IMR-90 (cell line): ENCODE data around the gene CAMKMT. TPM values are rescaled to one million over a fixed set of nuclear protein-coding genes. Genes with fewer than 3 reads are reported as not detected.

Experiments used
- ATAC-seq: fragments of 200-7000 bp; cut with Tn5 transposase; 2 replicates; pipeline ENCODE4 v1.9.1; 2020; ENCODE audit warnings: low read depth, mild to moderate bottlenecking, moderate library complexity
- BruUV-seq: library from RNA; stranded (reverse); fragments of 400-500 nt; replicated peaks from 2 replicates; lab custom pipeline; 2021; lab: Mats Ljungman, UMichigan
- CTCF ChIA-PET: fragments of 300-600 bp; formaldehyde crosslinking; extraction: SDS; loops from one replicate; lab custom pipeline; 2021; ENCODE audit warnings: antibody characterized with exemption; lab: Yijun Ruan, JAX
- POLR2A ChIA-PET: fragments of 300-600 bp; sonication (Branson Sonifier 250); formaldehyde crosslinking; loops from one replicate; lab custom pipeline; 2022; ENCODE audit warnings: antibody characterized with exemption; ENCODE audit not compliant: unreplicated experiment; lab: Charles Lee
- DNase-seq: peaks from one replicate; pipeline ENCODE4 v3.0.0; 2013
- H2AFZ ChIP-seq: replicated peaks from 2 replicates; pipeline ENCODE3; 2013; ENCODE audit warnings: low read length, mild to moderate bottlenecking; ENCODE audit not compliant: poor library complexity
- H2AK5ac ChIP-seq: 2 replicates; pipeline ENCODE4 v1.6.1; 2013; ENCODE audit warnings: low read depth, low read length, inconsistent platforms
- H2AK9ac ChIP-seq: replicated peaks from 2 replicates; pipeline ENCODE3; 2013; ENCODE audit warnings: mild to moderate bottlenecking, low read depth, low read length, moderate library complexity; ENCODE audit not compliant: poor library complexity
- H2BK120ac ChIP-seq: 2 replicates; pipeline ENCODE4 v1.6.1; 2013; ENCODE audit warnings: low read depth, low read length, inconsistent platforms
- H2BK15ac ChIP-seq: 3 replicates; pipeline ENCODE4 v1.6.1; 2013; ENCODE audit warnings: low read depth, low read length, inconsistent platforms
- H2BK20ac ChIP-seq: 2 replicates; pipeline ENCODE4 v1.6.1; 2013; ENCODE audit warnings: low read depth, mild to moderate bottlenecking, inconsistent platforms, low read length, moderate library complexity
- H2BK5ac ChIP-seq: 2 replicates; pipeline ENCODE4 v1.6.1; 2013; ENCODE audit warnings: mild to moderate bottlenecking, low read depth, low read length, inconsistent platforms; ENCODE audit not compliant: poor library complexity, severe bottlenecking
- H3K14ac ChIP-seq: replicated peaks from 2 replicates; pipeline ENCODE4 v1.6.1; 2013; ENCODE audit warnings: low read depth, low read length, inconsistent platforms
- H3K18ac ChIP-seq: 2 replicates; pipeline ENCODE4 v1.6.1; 2013; ENCODE audit warnings: low read depth, low read length, control low read depth
- H3K23ac ChIP-seq: 2 replicates; pipeline ENCODE4 v1.6.1; 2013; ENCODE audit warnings: low read depth, low read length, inconsistent platforms
- H3K27ac ChIP-seq: 2 replicates; pipeline ENCODE4 v1.5.1; 2013; ENCODE audit warnings: mild to moderate bottlenecking, control low read depth, low read length; ENCODE audit not compliant: insufficient read depth
- H3K27me3 ChIP-seq: 2 replicates; pipeline ENCODE4 v1.6.1; 2013; ENCODE audit warnings: low read length; ENCODE audit not compliant: control insufficient read depth, insufficient read depth
- H3K36me3 ChIP-seq: 2 replicates; pipeline ENCODE4 v1.6.1; 2013; ENCODE audit warnings: low read length, mixed read lengths; ENCODE audit not compliant: control insufficient read depth, insufficient read depth
- H3K4ac ChIP-seq: 2 replicates; pipeline ENCODE4 v1.6.1; 2013; ENCODE audit warnings: low read depth, low read length, inconsistent platforms
- H3K4me1 ChIP-seq: 2 replicates; pipeline ENCODE4 v1.6.1; 2013; ENCODE audit warnings: low read length, mixed read lengths; ENCODE audit not compliant: control insufficient read depth, insufficient read depth
- H3K4me2 ChIP-seq: 2 replicates; pipeline ENCODE4 v1.6.1; 2013; ENCODE audit warnings: low read depth, mild to moderate bottlenecking, control low read depth, low read length, moderate library complexity
- H3K4me3 ChIP-seq: 2 replicates; pipeline ENCODE4 v1.5.1; 2013; ENCODE audit warnings: low read depth, mild to moderate bottlenecking, control low read depth, low read length, moderate library complexity; ENCODE audit not compliant: insufficient read depth
- H3K56ac ChIP-seq: 2 replicates; pipeline ENCODE4 v1.6.1; 2013; ENCODE audit warnings: low read length, inconsistent platforms; ENCODE audit not compliant: insufficient read depth; ENCODE audit errors: extremely low read depth
- H3K79me1 ChIP-seq, 2 experiments: 2 replicates each; pipeline ENCODE4 v1.6.1; 2013; ENCODE audit warnings: low read length in 2 of 2, inconsistent platforms in 1 of 2, low read depth in 1 of 2
- H3K9ac ChIP-seq: 2 replicates; pipeline ENCODE4 v1.6.1; 2013; ENCODE audit warnings: low read depth, low read length, control low read depth
- H3K9me1 ChIP-seq: 2 replicates; pipeline ENCODE4 v1.6.1; 2013; ENCODE audit warnings: low read length, inconsistent platforms; ENCODE audit not compliant: insufficient read depth
- H3K9me3 ChIP-seq: 2 replicates; pipeline ENCODE4 v1.6.1; 2013; ENCODE audit warnings: low read length; ENCODE audit not compliant: control insufficient read depth, insufficient read depth
- H4K20me1 ChIP-seq: 2 replicates; pipeline ENCODE4 v1.6.1; 2013; ENCODE audit warnings: low read length, inconsistent platforms; ENCODE audit not compliant: insufficient read depth
- H4K5ac ChIP-seq: 2 replicates; pipeline ENCODE4 v1.6.1; 2013; ENCODE audit warnings: mild to moderate bottlenecking, low read depth, low read length, control low read depth
- H4K8ac ChIP-seq, 2 experiments: 2 replicates each; pipeline ENCODE4 v1.6.1; 2013; ENCODE audit warnings: low read depth in 2 of 2, low read length in 2 of 2, control low read depth in 1 of 2, inconsistent platforms in 1 of 2
- H4K91ac ChIP-seq: 2 replicates; pipeline ENCODE4 v1.6.1; 2013; ENCODE audit warnings: low read depth, low read length, inconsistent platforms; ENCODE audit not compliant: insufficient read depth
- BHLHE40 ChIP-seq: fragments of 150-350 bp; IDR thresholded peaks from 2 replicates; pipeline ENCODE4 v1.6.1; 2016; ENCODE audit warnings: mild to moderate bottlenecking, low read depth, low read length
- CEBPB ChIP-seq: IDR thresholded peaks from 2 replicates; pipeline ENCODE4 v1.6.1; 2012; ENCODE audit warnings: low read depth, low read length, improper control_type of control experiment
- CHD1 ChIP-seq: IDR thresholded peaks from 2 replicates; pipeline ENCODE4 v1.6.1; 2012; ENCODE audit warnings: low read depth, low read length, improper control_type of control experiment
- CTCF ChIP-seq: conservative IDR thresholded peaks from 2 replicates; pipeline ENCODE4 v1.5.1; 2012; ENCODE audit warnings: mild to moderate bottlenecking, low read depth, low read length, improper control_type of control experiment
- ELK1 ChIP-seq: fragments of 150-350 bp; IDR thresholded peaks from 2 replicates; pipeline ENCODE4 v1.6.1; 2016; ENCODE audit warnings: low read depth, mild to moderate bottlenecking, low read length, moderate library complexity, borderline replicate concordance
- FOS ChIP-seq: fragments of 150-350 bp; IDR thresholded peaks from 2 replicates; pipeline ENCODE4 v1.6.1; 2016; ENCODE audit warnings: low read depth, low read length
- MAFK ChIP-seq: IDR thresholded peaks from 2 replicates; pipeline ENCODE4 v1.6.1; 2012; ENCODE audit warnings: low read depth, low read length, improper control_type of control experiment
- MAZ ChIP-seq: IDR thresholded peaks from 2 replicates; pipeline ENCODE4 v1.6.1; 2012; ENCODE audit warnings: low read depth, mild to moderate bottlenecking, low read length, improper control_type of control experiment, moderate library complexity, borderline replicate concordance
- MXI1 ChIP-seq: IDR thresholded peaks from 2 replicates; pipeline ENCODE4 v1.6.1; 2012; ENCODE audit warnings: low read depth, mild to moderate bottlenecking, low read length, moderate library complexity, borderline replicate concordance
- NFE2L2 ChIP-seq: fragments of 150-350 bp; IDR thresholded peaks from 2 replicates; pipeline ENCODE4 v1.6.1; 2016; ENCODE audit warnings: low read depth, mild to moderate bottlenecking, low read length
- POLR2A ChIP-seq: IDR thresholded peaks from 2 replicates; pipeline ENCODE4 v1.6.1; 2012; ENCODE audit warnings: mild to moderate bottlenecking, low read depth, low read length
- RAD21 ChIP-seq: IDR thresholded peaks from 2 replicates; pipeline ENCODE4 v1.6.1; 2012; ENCODE audit warnings: low read length, improper control_type of control experiment
- RCOR1 ChIP-seq: IDR thresholded peaks from 2 replicates; pipeline ENCODE4 v1.6.1; 2012; ENCODE audit warnings: mild to moderate bottlenecking, low read length, improper control_type of control experiment; ENCODE audit not compliant: insufficient replicate concordance
- RFX5 ChIP-seq: IDR thresholded peaks from 2 replicates; pipeline ENCODE4 v1.8.0; 2012; ENCODE audit warnings: low read depth, mild to moderate bottlenecking, low read length, moderate library complexity
- SMC3 ChIP-seq: fragments of 150-350 bp; IDR thresholded peaks from 2 replicates; pipeline ENCODE4 v1.6.1; 2016; ENCODE audit warnings: low read depth, mild to moderate bottlenecking, antibody characterized with exemption, low read length, moderate library complexity
- WGBS, 2 experiments: methylation state at CpG; one replicate each; pipeline versions ENCODE4 v1.1.5 to v1.1.7; 2013; ENCODE audit warnings: missing lambda C conversion rate in 2 of 2; ENCODE audit not compliant: insufficient read length in 1 of 2; ENCODE audit errors: extremely low coverage in 2 of 2; 5-methylcytosine and 5-hydroxymethylcytosine counted together
- dilution Hi-C: fragments of 300-500 bp; cut with HindIII; formaldehyde crosslinking; loops from one replicate; pipeline ENCODE4 v1.14.3; 2018; ENCODE audit warnings: low sequenced_read_pairs; ENCODE audit not compliant: unreplicated experiment
- in situ Hi-C: fragments of 300-500 bp; cut with MboI; formaldehyde crosslinking; loops from 3 replicates; pipeline ENCODE4 v1.14.3; 2019; ENCODE audit warnings: low sequenced_read_pairs, inconsistent platforms, mixed read lengths
- intact Hi-C: fragments of 100-400 bp; cut with micrococcal nuclease; formaldehyde crosslinking; loops from 2 replicates; pipeline ENCODE4 v1.10.0; 2022
- polyA plus RNA-seq, 3 experiments: library from polyadenylated mRNA; depleted of rRNA; stranded (reverse); fragments of >200 nt; gene quantifications; 2 replicates each; pipeline ENCODE4 v1.2.3, GENCODE V29; 2012; ENCODE audit warnings: low replicate concordance in 1 of 3
- total RNA-seq: library from RNA; depleted of rRNA; stranded (reverse); fragments of >200 nt; gene quantifications from 2 replicates; pipeline ENCODE4 v1.2.3, GENCODE V29; 2012
- TF ChIP-seq, protein P1 (sequence below): fragments of 150-350 bp; IDR thresholded peaks from 2 replicates; pipeline ENCODE4 v1.6.1; 2017; ENCODE audit warnings: mild to moderate bottlenecking, antibody characterized with exemption, low read length, low read depth

CAMKMT gene
- total and polyA plus RNA-seq, 2 of the 4 experiments (the other 2 are of a cell fraction), result 4.4 to 6.8 TPM

DNA sequence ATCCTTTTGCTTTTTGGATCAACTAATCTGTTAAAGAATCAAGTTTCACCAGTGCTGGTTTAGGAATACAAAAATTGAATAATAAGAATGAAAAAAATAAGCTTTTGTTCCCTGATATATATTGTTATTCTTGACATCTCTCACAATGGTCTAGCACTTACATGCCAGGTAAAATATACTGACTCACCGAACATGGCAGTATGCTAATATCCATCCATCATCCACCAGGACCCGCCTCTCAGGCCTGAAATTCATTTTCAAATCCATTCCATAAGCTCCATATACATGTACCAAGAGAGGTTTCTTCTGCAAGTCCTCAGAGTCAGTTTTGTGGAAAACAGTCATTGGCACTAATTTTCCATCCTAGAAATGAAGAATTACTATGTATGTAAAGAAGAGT, 33.0 kb upstream of the CAMKMT start:
- Histone ChIP-seq H3K9ac (no peak overlapping the region), H2BK5ac (no peak overlapping the region), H3K36me3 (peaks cover 20% of the 10 kb centered on the region), H3K56ac (no peak overlapping the region), H4K91ac (no peak overlapping the region), H2BK120ac (no peak overlapping the region), H4K8ac (no peak overlapping the region), H3K9me3 (no peaks in the 10 kb centered on the region), H3K4me1 (peaks cover 14% of the 10 kb centered on the region), H3K14ac (no peak overlapping the region), H3K27me3 (no peaks in the 10 kb centered on the region), H4K5ac (no peak overlapping the region), H2AK5ac (no peak overlapping the region), H2AK9ac (no peak overlapping the region), H3K27ac (no peak overlapping the region), H3K4ac (no peak overlapping the region), H3K23ac (no peak overlapping the region), H2BK15ac (no peak overlapping the region), H3K9me1 (no peaks in the 10 kb centered on the region), H3K4me2 (no peak overlapping the region), H3K79me1 (no peaks in the 10 kb centered on the region; a peak in 2 of 4 replicates), H3K18ac (no peak overlapping the region), H2BK20ac (no peak overlapping the region), H2AFZ (no peak overlapping the region), H4K20me1 (peaks cover 3% of the 10 kb centered on the region; the same call in 1 of the 2 replicates), H3K4me3 (no peak overlapping the region)
- CTCF ChIA-PET, result no interaction called here
- intact Hi-C loops (no loop called here), in situ Hi-C loops (no loop called here), dilution Hi-C loops (no loop called here)
- WGBS, 2 experiments, result no CpG with 5 or more reads among the region's 2 CpGs
- POLR2A ChIA-PET, result no interaction called here
- no TSS peak for BruUV-seq
- TF ChIP-seq, protein P1, sequence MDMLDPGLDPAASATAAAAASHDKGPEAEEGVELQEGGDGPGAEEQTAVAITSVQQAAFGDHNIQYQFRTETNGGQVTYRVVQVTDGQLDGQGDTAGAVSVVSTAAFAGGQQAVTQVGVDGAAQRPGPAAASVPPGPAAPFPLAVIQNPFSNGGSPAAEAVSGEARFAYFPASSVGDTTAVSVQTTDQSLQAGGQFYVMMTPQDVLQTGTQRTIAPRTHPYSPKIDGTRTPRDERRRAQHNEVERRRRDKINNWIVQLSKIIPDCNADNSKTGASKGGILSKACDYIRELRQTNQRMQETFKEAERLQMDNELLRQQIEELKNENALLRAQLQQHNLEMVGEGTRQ, result no peak
- TF ChIP-seq RFX5 (no peak), CTCF (no peak), SMC3 (no peak), MXI1 (no peak), MAFK (no peak), MAZ (no peak), CHD1 (no peak), POLR2A (no peak), ELK1 (no peak), RCOR1 (no peak), RAD21 (no peak), CEBPB (no peak), BHLHE40 (no peak), NFE2L2 (no peak), FOS (no peak)
- ATAC-seq (no peak), DNase-seq (no peak)
